LNCaP clone FGC (cell line): ENCODE results near the gene INPPL1.
"Not testable (repeated sequence)": the region's sequence is repeated elsewhere in the genome, so short reads cannot be mapped to it uniquely, and the experiment has no call there.

Experiments used
- DNase-seq: peaks from one replicate; pipeline ENCODE4 v3.0.0-alpha.2; 2011; ENCODE audit warnings: low read depth
- H3K4me3 ChIP-seq: 2 replicates; pipeline ENCODE4 v1.5.1; 2011; ENCODE audit warnings: mild to moderate bottlenecking, low read depth, low read length, control low read depth
- TF ChIP-seq, protein P1 (sequence below): IDR thresholded peaks from 2 replicates; pipeline ENCODE4 v1.5.1; 2012; ENCODE audit warnings: mild to moderate bottlenecking; ENCODE audit not compliant: control insufficient read depth, insufficient read depth; ENCODE audit errors: extremely low read depth

The INPPL1 gene

DNA sequence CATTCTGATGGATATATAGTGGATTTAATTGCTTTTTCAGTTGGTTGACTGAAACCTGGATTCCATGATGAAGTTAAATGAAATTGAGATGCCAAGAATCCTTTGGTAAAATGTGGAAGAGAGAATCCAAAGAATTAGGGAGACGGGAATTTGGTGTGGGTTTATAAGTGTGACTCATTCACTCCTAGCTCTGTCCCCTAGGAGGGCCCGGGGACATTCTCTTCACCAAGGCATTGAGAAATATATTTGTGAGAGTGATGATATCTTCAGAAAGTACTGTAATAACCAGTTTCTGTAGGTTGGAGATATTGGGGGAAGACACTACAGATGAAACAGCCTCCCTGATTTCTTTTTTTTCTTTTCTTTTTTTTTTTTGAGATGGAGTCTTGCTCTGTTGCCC, 33.0 kb downstream of the INPPL1 start:
- TF ChIP-seq, protein P1, sequence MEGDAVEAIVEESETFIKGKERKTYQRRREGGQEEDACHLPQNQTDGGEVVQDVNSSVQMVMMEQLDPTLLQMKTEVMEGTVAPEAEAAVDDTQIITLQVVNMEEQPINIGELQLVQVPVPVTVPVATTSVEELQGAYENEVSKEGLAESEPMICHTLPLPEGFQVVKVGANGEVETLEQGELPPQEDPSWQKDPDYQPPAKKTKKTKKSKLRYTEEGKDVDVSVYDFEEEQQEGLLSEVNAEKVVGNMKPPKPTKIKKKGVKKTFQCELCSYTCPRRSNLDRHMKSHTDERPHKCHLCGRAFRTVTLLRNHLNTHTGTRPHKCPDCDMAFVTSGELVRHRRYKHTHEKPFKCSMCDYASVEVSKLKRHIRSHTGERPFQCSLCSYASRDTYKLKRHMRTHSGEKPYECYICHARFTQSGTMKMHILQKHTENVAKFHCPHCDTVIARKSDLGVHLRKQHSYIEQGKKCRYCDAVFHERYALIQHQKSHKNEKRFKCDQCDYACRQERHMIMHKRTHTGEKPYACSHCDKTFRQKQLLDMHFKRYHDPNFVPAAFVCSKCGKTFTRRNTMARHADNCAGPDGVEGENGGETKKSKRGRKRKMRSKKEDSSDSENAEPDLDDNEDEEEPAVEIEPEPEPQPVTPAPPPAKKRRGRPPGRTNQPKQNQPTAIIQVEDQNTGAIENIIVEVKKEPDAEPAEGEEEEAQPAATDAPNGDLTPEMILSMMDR: no peak
- DNase-seq: no peak
- no peak overlapping the region for H3K4me3 ChIP-seq

DNA sequence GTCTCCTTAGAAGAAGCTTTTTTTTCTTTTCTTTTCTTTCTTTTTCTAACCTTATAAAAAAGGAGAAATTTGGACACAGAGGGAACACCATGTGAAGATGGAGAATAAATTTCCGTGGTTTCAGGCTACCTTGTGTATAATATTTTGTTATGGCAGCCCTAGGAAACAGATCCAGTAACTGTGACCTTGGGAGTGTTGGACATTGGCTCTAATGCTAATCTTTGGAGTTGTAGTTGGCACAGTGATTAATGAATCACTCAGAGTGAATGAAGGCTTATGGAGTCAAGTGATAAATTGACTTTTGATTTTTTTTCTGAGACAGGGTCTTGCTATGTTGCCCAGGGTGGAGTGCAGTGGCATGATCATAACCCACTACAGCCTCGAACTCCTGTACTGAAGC, 34.9 kb downstream of the INPPL1 start:
- no peak overlapping the region for H3K4me3 ChIP-seq
- TF ChIP-seq, protein P1: no peak
- no peak for DNase-seq

DNA sequence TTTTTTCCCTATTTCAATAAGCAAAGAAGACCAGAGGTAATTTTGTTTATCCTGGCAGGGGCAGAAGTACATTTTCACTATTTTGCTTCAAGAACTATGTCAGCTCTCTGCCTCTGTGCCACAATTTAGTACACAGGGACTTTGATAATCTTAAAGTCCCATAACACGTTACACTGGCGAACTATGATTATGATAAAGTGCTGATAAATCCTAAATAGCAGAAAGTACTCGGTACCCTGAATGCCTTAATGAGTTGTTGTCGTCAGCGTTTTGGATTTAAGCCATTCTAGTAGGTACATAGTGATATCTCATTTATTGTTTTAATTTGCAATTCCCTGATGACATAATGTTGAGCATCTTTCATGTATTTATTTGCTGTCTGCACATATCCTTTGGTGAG, 36.0 kb downstream of the INPPL1 start:
- no peak for DNase-seq
- TF ChIP-seq, protein P1: no peak
- H3K4me3 ChIP-seq: no peak overlapping the region

DNA sequence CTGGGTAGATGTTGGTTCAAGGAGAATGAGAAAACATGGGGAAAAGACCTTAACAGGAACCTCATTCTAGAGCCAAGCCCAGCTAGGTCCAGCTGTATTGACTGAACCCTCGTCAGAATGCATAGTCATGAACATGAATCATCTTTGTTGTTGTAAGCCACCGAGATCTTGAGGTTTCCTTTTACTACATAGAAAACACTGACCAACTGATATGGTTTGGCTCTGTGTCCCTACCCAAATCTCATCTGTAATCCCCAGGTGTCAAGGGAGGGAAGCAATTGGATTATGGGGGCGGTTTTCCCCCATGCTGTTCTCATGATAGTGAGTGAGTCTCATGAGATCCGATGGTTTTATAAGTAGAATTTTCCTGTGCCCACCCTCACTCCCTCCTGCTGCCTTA, 38.8 kb downstream of the INPPL1 start:
- DNase-seq: no peak
- H3K4me3 ChIP-seq: no peak overlapping the region
- TF ChIP-seq, protein P1: no peak

DNA sequence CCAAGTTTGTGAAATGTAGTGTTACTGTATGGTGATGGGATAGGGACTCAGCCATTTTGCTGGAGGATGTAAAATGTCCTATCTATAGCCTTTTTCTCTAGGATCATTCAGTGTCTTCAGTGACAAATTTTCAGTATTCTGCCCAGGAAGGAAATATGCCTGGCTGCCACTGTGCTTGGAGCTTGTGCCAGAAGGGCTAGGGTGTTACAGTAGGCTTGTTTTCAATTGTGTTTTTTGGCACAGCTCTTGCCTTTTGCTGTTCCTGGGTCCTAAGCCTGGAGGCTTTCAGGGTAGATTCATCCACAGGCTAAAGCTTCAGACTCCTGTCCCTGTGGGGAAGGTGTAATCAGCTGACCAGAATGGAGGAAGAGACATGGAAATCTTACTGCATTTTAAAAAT, 41.4 kb downstream of the INPPL1 start:
- TF ChIP-seq, protein P1: no peak
- no peak overlapping the region for H3K4me3 ChIP-seq
- no peak for DNase-seq

DNA sequence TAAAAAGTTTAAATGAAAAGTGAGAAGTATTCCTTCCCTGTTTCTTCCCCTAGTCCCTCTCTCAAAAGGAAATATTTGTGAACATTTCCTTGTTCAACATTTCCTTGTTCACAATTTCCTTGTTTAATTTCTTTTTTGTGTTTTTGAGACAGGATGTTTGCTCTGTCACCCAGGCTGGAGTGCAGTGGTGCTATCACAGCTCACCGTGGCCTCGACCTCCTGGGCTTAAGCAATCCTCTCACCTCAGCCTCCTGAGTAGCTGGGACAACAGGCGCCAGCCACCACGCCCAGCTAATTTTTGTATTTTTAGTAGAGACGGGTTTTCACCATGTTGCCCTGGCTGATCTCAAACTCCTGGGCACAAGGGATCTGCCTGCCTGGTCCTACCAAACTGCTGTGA, 42.4 kb downstream of the INPPL1 start:
- not testable (repeated sequence) for H3K4me3 ChIP-seq, DNase-seq

DNA sequence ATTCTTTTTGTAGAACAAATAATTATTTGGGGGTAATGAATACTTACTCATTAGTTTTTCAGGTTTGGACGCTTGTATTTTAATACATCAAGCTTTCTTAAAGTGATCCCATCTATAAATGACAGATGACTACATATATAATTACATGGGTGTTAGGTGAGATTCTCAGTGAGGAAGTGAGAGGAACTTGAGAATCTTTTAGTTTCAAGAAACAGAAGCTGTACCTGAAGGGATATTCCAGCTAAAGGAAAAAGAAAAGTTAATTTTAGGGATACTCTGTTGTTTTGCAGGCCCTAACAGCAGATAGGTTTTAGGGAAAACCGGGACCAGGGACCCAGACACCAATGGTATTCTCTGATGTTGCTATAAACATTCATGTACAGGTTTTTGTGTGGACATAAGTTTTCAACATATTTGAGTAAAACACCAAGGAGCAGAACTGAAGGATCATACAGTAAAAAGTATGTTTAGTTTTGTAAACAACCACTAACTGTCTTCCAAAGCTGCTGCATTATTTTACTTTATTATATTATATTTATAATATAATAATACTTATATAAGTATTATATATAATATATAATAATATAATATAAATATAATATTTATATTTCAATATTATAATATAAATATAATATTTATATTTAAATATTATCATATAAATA, 43.5 kb downstream of the INPPL1 start:
- H3K4me3 ChIP-seq: no peak overlapping the region
- DNase-seq: no peak
- TF ChIP-seq, protein P1: no peak
